Upper lobe of left lung (tissue), 4 donors: ENCODE data around the gene WDFY3.

Source experiments
- EP300 ChIP-seq, 4 donors: sonication (generic); formaldehyde crosslinking; IDR thresholded peaks; one replicate each; pipeline ENCODE4 v1.5.1; 2017; ENCODE audit warnings: antibody characterized with exemption in 4 of 4, control low read depth in 2 of 4
- TF ChIP-seq, protein P1 (sequence below), 6 experiments: fragments of 450-650 bp in 4 of 6; fragments of 200-600 bp in 2 of 6; sonication (generic) in 2 of 6; IDR thresholded peaks; one replicate each; pipeline ENCODE4 v1.5.1; 2016 to 2019; ENCODE audit warnings: antibody characterized with exemption in 6 of 6

DNA sequence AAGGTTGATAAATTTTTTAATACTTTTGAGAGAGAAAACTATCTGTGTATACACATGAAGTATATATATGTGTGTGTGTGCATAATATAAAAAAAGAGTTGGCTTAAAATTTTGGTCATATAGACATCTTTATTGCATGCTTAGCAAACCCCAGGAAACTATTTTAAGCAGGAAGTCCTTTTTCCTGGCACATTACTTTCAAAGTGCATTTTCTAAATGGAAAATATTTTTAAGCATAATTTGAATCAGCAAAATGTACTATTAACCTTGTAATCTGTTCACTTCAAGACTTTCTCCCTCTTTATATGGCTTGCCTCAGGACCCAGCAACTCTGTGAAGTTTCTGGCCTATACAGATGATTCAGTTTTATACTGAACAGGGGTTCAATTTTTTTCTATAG is 277.3 kb downstream of the WDFY3 start:
- TF ChIP-seq, protein P1, sequence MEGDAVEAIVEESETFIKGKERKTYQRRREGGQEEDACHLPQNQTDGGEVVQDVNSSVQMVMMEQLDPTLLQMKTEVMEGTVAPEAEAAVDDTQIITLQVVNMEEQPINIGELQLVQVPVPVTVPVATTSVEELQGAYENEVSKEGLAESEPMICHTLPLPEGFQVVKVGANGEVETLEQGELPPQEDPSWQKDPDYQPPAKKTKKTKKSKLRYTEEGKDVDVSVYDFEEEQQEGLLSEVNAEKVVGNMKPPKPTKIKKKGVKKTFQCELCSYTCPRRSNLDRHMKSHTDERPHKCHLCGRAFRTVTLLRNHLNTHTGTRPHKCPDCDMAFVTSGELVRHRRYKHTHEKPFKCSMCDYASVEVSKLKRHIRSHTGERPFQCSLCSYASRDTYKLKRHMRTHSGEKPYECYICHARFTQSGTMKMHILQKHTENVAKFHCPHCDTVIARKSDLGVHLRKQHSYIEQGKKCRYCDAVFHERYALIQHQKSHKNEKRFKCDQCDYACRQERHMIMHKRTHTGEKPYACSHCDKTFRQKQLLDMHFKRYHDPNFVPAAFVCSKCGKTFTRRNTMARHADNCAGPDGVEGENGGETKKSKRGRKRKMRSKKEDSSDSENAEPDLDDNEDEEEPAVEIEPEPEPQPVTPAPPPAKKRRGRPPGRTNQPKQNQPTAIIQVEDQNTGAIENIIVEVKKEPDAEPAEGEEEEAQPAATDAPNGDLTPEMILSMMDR (IDR thresholded peaks at IDR 0.05), result no peak
- no peak for TF ChIP-seq EP300 (IDR thresholded peaks at IDR 0.05)
